NCI-H1092 treated with DMSO at 0.1 percent for 48 hours (cell line): Measurements from ENCODE around the gene TMEM138.

Source experiments
- DNase-seq: peaks from one replicate; lab custom pipeline; 2025; lab: John Stamatoyannopoulos, UW

Gene TMEM138

DNA sequence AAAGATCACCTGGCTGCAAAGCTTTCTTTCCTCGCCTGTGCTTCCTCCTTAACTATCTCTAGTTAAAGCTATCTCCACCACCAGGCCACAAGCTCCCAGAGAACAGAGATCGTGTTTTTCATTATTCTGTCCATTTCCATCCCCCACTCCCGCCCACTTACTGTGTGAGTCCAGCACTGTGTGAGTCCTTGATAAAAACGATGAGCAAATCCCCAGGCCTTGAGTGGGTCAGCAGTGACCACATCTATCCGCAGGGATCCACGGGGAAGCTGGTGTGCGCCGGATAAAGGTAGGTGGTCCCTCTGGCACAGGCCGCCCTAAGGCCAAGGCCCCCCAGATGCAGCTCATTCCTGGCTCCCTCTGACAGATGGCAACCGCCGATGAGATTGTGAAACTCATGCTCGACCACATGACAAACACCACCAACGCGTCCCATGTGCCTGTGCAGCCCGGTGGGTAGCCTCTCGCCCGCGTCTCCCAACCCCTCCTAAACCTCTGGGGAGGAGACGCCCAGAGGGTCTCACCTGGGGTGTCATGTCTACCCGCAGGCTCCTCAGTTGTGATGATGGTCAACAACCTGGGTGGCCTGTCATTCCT lies 19.9 kb upstream of the TMEM138 start:
- no peak for DNase-seq

DNA sequence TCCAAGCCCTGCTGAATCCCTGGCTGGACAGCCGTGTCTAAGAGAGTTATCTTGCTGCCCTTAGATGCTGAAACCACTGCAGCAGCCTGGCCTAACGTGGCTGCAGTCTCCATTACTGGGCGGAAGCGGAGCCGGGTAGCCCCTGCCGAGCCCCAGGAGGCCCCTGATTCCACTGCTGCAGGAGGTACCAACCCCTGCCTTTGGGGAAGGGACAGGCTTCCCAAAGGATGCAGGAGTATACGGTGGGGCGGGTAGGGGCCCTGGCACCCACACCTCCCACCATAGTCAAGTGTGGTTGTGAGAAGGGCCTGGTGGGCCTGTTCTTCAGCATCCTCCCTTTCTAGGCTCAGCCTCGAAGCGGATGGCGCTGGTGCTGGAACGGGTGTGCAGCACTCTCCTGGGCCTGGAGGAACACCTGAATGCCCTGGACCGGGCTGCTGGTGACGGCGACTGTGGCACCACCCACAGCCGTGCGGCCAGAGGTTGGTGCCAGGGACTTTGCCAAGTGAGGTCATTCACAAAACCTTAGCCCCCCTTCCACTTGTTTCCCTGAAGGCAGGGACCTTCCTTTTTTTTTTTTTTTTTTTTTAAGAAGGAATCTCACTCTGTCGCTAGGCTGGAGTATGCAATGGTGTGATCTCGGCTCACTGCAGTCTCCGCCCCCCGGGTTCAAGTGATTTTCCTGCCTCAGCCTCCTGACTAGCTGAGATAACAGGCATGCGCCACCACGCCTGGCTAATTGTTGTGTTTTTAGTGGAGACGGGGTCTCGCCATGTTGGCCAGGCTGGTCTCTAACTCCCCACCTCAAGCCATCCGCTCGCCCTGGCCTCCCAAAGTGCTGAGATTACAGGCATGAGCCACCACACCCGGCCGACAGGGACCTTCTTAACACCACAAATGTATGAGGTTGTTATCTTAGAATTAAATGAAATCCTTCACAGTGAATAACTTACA lies 18.1 kb upstream of the TMEM138 start:
- DNase-seq: no peak

DNA sequence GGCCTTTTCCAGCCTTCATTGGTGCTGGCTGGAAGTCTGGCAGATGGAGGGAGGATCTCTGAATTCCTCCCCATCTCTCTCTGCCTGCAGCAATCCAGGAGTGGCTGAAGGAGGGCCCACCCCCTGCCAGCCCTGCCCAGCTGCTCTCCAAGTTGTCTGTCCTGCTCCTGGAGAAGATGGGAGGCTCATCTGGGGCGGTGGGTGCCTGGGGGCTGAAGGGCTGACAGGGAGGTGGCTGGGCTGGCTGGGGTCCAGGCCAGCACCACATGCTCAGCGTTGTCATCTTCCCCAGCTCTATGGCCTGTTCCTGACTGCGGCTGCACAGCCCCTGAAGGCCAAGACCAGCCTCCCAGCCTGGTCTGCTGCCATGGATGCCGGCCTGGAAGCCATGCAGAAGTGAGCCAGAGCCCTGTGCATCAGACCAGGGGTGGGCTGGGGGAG lies 17.0 kb upstream of the TMEM138 start:
- DNase-seq: no peak

DNA sequence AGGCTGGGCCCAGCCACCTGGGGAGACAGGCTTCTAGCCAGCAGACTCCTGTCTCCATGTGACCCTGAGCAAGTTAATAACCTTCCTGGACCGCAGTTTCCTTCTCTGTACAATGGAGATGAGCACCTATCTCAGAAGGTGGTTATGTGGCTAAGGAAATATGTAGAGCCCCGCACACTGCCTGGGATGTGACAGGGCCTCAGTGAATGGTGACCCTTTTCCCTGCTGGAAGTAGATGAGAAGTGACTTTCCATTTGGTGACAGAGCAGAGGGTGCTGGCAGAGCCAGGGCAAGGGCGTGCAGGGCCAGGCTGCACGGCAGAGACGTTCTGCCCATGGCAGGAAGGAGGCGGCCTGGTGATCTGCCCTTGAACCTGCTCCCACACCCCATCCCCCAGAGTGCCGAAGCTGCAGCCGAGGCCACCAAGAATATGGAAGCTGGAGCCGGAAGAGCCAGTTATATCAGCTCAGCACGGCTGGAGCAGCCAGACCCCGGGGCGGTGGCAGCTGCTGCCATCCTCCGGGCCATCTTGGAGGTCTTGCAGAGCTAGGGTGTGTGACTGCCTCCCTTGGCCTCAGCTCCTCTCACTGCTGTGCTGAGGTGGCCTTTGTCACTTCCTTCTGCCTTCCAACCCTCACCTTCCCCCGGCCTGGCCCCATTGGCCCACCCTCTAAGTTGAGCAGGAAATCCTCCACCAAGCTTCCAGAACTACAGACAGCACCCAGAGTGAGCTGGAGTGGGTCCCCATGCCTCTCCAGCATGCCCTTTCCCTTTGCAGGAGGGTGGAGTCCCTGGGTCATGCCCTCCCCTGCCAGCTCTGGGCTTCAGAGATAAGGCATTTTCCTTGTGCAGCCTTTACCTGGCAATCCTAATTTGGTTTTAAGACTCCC lies 16.0 kb upstream of the TMEM138 start:
- DNase-seq: no peak

DNA sequence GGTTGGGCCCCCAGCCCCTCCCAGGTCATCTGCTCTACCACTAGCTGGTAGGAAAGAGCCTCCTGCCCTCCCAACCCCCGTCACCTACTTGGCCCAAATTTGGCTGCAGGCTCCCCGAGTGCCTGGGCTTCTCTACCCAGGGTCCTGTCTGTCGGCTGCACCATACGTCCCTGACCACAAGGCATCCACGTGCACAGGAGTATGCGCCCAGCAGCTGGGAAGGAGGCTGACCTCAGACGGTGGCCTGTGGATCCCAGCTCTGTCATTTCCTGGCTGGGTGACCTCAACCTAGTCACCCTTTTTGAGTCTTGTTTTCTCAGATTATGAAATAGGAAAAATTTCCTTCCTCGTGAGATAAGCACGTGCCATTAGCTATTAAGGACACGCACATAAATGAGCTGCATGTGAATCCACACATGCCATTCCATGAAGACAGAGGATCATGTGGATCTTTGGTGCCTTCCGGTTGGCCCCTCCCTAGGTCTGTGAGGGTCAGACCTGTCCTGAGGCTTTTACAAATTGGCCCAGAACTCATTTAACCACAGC lies 14.2 kb upstream of the TMEM138 start:
- no peak for DNase-seq

DNA sequence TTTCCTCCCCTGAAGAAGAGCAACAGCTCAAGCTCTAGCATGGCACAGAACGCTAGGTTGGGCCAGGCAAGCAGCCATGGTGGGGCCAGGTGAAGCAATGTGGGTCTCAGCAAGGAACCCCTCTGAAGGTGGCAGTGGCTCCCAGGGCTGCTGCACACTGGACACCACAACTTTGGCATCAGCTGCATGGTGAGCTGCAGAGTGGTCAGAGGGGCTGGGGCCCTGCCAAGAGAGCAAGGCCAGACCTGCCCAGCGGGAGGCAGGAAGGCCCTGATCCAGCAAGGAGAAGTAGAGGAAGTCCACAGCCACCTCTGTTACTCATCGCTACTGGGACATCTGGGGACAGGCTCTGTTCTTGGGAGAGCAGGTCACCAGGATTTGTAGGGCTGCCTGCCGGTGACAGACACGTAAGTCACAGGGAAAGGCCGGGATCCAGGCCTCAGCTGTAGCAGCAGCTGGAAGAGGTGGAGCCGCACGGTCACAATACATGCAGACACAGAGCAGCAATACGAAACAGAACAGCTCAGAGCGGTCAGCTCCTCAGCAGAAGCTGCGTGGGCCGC lies 12.9 kb upstream of the TMEM138 start:
- DNase-seq: no peak

DNA sequence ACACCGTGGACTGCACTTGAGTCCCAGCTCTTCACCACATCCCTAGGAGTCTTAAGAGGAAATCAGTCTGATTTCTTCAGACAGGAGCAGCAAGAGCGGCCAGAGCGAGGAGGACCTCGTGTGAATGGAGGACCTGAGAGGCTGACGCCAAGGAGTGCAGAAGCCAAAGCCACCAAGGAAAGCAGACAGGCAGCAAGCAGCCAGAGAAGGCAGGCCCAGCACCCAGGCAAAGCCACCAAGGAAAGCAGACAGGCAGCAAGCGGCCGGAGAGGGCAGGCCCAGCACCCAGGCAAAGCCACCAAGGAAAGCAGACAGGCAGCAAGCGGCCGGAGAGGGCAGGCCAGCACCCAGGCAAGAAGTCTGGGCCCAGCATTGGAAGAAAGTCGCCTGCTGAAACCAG lies 12.3 kb upstream of the TMEM138 start:
- no peak for DNase-seq

DNA sequence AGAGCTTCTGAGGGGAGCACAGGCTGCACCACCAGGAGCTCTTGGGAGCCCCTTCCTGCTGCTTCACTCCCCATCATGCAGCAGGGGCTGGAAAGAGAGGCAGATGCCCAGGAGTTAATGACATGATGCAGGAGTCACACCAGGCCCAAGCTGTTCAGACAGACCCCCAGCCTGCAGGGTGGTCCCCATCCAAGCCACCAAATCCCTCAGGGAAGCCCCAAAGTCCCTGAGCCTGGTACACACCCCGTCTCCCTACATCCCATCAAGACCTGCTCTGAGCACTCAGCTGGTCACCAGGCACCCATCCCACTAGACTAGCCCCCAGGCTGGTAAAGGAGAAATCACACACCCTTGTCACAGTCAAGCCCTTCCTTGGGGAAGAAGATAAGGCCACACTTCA lies 11.8 kb upstream of the TMEM138 start:
- no peak for DNase-seq

DNA sequence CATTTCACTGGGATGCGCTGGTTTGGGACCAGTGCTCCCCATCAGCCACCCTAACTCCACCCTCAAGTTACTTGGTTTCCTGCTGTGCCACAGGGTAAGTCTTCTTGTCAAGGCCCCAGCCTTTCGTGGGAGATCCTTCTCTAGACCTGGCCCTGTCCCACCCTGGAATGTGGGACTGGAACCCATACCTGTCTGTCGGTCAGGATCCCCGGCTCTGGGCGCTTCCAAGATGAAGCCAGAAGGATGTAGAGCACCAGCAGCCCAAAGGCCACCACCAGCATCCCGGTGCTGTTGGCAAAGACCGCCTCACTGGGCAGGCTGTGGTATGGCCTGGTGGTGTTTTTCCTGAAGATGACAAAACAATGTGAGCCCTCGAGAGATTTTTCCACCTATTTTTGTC lies 11.4 kb upstream of the TMEM138 start:
- DNase-seq: no peak

DNA sequence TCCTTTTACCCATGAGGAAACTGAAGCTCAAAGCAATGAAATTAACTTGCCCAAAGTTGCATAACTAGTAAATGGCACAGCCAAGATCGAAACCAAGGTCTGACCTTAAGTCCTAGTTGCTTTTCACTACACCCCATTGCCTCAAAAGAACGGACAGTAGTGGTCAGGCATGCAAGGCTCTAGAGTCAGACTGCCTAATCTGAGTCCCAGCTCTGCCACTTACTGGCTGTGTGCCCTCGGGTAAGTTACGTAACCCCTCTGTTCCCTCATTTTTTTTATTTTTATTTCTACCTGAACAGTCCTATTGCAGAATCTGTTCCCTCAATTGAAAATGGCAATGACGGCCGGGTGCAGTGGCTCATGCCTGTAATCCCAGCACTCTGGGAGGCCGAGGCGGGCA lies 10.1 kb upstream of the TMEM138 start:
- no peak for DNase-seq

DNA sequence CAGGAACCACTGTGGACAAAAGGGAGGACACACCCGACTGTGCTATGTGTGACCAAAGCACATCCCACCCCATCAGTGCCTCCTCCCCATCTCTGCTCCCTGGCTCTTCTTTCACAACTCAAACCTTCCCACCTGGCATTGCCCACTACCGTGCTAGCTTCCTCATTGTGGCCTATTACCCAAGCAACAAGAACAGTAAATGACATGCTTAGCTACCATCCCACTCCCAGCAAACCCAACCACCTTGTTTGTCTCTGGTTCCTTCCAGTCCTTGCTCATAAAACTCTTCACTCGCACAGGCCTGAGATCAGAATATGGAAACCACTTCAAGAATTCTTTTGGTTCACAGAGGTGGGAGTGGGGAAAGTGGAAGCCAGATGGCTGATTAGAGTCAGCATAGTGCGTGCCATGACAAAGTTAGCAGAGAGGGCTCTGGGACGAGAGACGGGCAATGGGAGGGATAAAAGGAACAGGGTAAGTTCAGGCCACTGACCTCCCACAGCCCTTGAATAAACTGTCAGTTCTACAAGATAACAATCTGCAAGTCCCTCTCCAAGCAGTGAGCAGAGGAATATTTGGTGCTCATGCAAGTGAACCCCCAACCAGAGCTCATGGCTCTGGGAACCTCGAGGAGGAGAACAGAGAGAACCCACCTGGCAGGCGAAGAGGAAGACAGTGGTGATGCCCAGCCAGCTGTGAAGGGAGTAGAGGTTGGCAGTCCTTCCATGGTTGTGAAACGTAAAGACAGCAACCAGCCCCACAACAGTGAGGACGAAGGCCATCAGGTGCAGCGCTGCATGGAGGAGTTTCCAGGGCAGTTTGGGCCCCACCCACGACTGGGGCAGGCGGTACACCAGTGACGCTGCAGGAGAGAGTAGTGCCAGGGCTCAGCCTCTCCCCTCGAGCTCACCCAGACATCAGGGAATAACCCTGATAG lies 8.8 kb upstream of the TMEM138 start:
- no peak for DNase-seq

DNA sequence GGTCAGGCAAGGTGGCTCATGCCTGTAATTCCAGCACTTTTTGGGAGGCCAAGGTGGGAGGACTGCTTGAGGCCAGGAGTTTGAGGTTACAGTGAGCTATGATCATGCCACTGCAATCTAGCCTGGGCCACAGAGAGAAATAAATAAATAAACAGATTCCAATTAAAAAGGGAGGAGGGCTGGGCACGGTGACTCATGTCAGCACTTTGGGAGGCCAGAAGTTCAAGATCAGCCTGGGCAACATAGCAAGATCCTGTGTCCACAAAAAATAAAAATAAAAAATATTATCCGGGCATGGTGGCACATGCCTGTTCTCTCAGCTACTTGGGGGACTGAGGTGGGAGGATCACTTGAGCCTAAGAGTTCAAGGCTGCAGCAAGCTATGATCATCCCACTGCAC lies 8.0 kb upstream of the TMEM138 start:
- no peak for DNase-seq

DNA sequence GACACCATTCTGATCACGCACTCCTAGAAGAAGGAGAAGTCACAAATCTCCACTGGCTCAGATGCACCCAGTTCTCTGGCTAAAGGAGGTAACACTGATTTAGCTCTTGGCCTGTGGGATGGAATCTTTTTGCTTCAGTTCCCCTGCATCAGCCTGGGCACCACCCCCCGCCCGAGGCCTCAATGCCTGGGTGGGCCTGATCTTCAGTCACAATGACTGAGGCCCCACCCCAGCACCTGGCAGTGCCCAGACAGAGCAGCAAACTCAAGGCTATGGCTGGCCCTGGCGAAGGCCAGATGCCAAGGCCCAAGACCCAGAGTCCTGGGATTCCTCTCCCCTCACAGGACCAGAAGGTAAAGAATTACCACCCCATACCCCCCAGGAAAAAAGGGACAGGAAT lies 5.5 kb upstream of the TMEM138 start:
- no peak for DNase-seq

DNA sequence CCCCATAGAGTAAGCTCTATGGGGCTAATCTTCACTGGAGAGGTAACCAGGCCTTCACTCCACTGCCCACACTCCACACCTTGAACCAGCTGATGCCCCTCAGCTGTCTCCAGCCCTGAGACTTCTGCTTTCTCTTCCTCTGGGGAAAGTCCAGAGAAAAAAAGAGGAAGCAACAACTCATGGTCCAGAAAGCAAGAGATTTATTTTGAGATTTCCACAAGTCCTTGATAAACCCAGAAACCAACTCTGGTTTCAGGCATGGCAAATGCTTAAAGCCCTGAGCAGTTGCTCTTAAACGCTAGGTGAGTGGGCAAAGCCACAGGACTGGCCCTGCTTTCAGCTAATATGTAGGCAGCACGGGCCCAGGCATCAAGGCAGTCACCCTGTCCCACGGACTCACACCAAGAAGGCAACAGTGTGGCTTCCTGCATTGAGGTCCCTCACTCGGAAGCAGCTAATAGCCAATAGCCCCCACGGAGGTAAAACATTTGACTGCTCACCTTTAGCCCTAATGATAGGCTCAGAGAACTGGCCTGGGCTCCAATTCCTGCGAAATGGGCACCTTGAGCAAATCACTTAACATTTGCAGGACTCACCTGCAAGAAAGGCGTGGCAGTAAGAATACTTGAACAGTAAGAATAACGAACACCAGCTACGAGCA lies 4.8 kb upstream of the TMEM138 start:
- no peak for DNase-seq

DNA sequence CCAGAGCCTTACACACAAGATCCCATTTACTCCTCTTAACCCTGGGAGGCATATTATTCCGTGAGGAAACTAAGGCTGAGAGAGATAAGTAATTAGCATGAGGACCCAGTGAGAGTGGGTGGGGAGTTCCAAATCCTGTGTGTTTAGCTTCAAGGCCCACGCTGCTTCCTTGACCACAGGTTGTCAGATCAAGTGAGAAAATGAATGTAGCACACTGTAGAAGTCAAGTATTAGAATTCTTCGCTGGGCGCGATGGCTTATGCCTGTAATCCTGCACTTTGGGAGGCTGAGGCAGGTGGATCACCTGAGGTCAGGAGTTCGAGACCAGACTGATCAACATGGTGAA lies 4.3 kb upstream of the TMEM138 start:
- no peak for DNase-seq

DNA sequence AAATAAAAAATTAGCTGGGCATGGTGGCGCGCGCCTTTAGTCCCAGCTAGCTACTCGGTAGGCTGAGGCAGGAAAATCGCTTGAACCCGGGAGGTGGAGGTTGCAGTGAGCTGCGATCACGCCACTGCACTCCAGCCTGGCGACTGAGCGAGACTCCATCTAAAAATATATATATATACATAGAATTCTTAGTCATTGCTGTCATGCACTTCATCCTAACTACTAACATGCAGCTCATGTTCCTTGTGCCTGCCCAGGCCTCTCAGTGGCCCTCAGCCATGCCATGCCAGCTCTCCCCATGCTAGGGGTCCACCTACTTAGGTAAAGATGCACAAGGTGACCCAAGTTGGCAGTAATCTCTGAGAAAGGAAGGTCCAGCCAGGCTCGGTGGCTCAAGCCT lies 3.6 kb upstream of the TMEM138 start:
- DNase-seq: no peak

DNA sequence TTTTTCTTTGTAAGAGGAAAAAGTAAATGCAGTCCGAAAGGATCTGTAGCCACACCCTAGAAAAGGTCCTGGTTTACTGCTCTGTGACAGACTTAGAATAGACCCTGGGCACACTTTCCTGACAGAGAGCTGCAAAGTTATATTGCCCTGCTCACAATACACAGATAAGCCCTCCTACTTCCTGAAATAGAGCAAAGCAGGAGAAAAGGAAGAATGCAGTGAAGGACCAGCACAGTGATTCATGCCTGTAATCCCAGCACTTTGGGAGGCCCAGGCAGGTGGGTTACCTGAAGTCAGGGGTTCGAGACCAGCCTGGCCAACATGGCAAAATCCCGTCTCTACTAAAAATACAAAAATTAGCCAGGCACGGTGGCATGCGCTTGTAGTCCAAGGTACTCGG lies 2.7 kb upstream of the TMEM138 start:
- no peak for DNase-seq

DNA sequence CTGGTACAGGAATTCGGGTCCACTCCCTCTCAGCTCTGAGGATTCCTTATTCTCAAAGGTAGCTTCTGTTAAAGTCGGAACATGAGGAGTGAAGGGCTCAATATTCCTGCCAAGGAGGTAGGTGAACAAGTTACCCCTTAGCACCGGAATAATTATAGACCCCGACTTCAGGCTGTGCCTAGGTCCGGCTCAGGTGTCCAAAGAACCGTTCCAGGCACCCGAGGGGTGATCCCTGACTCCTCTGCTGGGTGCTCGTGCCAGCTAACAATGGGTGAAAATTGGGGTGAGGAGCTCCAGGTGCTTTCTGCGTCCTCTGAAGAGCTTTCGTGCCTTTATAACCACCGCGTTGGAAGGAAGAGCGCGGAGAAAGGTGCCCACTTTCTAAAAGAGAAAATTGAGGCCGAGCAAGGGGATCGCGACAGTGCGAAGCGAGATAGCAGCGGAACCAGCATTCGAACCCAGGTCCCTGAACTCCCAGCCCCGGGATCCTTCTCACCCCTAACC lies 885 bp upstream of the TMEM138 start:
- DNase-seq: no peak

DNA sequence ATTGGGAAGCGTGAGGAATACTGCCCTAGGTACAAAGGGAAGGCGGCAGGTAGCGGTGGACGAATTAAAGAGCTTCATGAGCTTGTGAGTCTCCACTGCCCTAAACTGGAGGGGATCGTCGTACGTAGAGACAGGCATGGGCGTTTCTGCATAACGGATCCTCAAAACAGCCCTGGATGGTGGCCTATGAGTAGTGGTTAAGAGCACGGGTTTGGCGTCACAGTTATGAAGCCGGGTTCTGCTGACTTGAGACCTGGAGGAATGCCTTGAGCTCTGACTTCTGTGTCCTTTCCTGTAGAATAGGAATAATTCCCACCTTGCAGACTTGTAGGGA lies 335 bp downstream of the TMEM138 start:
- DNase-seq: no peak

DNA sequence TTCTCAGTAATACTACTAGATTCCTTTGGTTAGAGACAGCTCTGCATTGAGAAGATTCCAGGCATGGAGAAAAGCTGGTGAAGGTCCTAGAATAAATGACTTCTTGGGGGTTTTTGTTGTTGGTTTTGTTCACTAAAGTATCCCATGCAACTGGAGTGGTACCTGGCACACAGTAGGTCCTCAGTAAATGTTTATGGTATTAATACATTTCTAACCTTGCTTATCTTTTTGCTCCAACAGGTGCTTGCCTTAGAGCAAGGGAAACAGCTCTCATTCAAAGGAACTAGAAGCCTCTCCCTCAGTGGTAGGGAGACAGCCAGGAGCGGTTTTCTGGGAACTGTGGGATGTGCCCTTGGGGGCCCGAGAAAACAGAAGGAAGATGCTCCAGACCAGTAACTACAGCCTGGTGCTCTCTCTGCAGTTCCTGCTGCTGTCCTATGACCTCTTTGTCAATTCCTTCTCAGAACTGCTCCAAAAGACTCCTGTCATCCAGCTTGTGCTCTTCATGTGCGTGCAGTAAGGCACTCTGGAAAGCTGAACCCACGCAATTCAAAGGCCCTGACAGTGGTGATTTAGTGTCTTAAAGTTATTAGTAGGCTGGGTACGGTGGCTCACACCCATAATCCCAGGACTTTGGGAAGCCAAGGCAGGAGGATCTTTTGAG lies 2.0 kb downstream of the TMEM138 start:
- DNase-seq: no peak
